Colonic mucosa (tissue), 4 donors: ENCODE measurements around the gene USP7. TPM values are rescaled to one million over a fixed set of nuclear protein-coding genes. Genes with fewer than 3 reads are reported as not detected.

Experiments used
- DNase-seq: peaks from one replicate; pipeline ENCODE4 v3.0.0-alpha.2; 2020
- H3K27ac ChIP-seq: fragments of 200-600 bp; one replicate; pipeline ENCODE4 v1.8.0; 2021
- H3K27me3 ChIP-seq: fragments of 200-600 bp; one replicate; pipeline ENCODE4 v1.8.0; 2021
- H3K36me3 ChIP-seq: fragments of 200-600 bp; one replicate; pipeline ENCODE4 v1.8.0; 2021
- H3K4me1 ChIP-seq: fragments of 200-600 bp; one replicate; pipeline ENCODE4 v1.8.0; 2021; ENCODE audit warnings: mild to moderate bottlenecking
- H3K4me3 ChIP-seq: fragments of 200-600 bp; one replicate; pipeline ENCODE4 v1.8.0; 2021
- H3K9ac ChIP-seq, 2 donors: one replicate each; pipeline ENCODE4 v1.7.0; 2013; ENCODE audit warnings: control low read depth in 2 of 2, low read depth in 2 of 2, low read length in 2 of 2
- H3K9me3 ChIP-seq: fragments of 200-600 bp; one replicate; pipeline ENCODE4 v1.8.0; 2021
- CTCF ChIP-seq: fragments of 200-600 bp; IDR thresholded peaks from one replicate; pipeline ENCODE4 v1.8.0; 2022; ENCODE audit warnings: antibody characterized with exemption, mild to moderate bottlenecking
- intact Hi-C: fragments of 100-400 bp; cut with DNase I; formaldehyde crosslinking; loops from one replicate; pipeline ENCODE4 v1.14.1; 2022
- total RNA-seq, 2 donors: library from RNA; stranded (reverse); fragmentation: NEBNext Ultra II Directional in 1 of 2; extraction: Animal tissue kit (Norgen Biotek cat#: 25700) in 1 of 2; gene quantifications; one replicate each; pipeline ENCODE4 v1.2.1, GENCODE V29; 2021
- donor health status: healthy.
- donor health status: DM: no; HTN: no; CAD: no.
- donor health status: DM: no; HTN: no; CAD: no.

Gene USP7
- total RNA-seq, 2 donors from 2014 or later = 147 to 176 TPM

- no peak for TF ChIP-seq CTCF
- Histone ChIP-seq H3K27me3 (no peaks in the 10 kb centered on the region), H3K4me1 (peaks cover 13% of the 10 kb centered on the region), H3K36me3 (no peaks in the 10 kb centered on the region), H3K27ac (no peak overlapping the region), H3K9ac (no peak overlapping the region), H3K9me3 (no peaks in the 10 kb centered on the region), H3K4me3 (no peak overlapping the region)
- intact Hi-C loops = no loop called here
- no peak for DNase-seq
Measured at GRCh38 chr16:8929086-8929748, 34.5 kb downstream of the USP7 start.

GRCh38 chr16:8928467-8928957, 35.2 kb downstream of the USP7 start:
- intact Hi-C loops = no loop called here
- no peak for TF ChIP-seq CTCF
- DNase-seq = no peak
- Histone ChIP-seq H3K4me1 (peaks cover 19% of the 10 kb centered on the region), H3K27me3 (no peaks in the 10 kb centered on the region), H3K9me3 (no peaks in the 10 kb centered on the region), H3K4me3 (no peak overlapping the region), H3K9ac (no peak overlapping the region), H3K27ac (no peak overlapping the region), H3K36me3 (no peaks in the 10 kb centered on the region)

- no peak overlapping the region for H3K4me3 ChIP-seq
- H3K4me1 ChIP-seq = peaks cover 20% of the 10 kb centered on the region
- no peaks in the 10 kb centered on the region for H3K36me3 ChIP-seq
- no peak for DNase-seq
- H3K9ac ChIP-seq = no peak overlapping the region
- H3K27me3 ChIP-seq = no peaks in the 10 kb centered on the region
- intact Hi-C loops = no loop called here
- H3K9me3 ChIP-seq = no peaks in the 10 kb centered on the region
- TF ChIP-seq CTCF = no peak
- H3K27ac ChIP-seq = no peak overlapping the region
Measured at GRCh38 chr16:8926827-8927226, 36.9 kb downstream of the USP7 start.

- no peak for DNase-seq
- Histone ChIP-seq H3K4me1 (peaks cover 20% of the 10 kb centered on the region), H3K27ac (no peak overlapping the region), H3K9ac (no peak overlapping the region), H3K4me3 (no peak overlapping the region), H3K36me3 (peaks cover 6% of the 10 kb centered on the region), H3K9me3 (no peaks in the 10 kb centered on the region), H3K27me3 (no peaks in the 10 kb centered on the region)
- intact Hi-C loops = no loop called here
- TF ChIP-seq CTCF = no peak
Measured at GRCh38 chr16:8925455-8925854, 38.3 kb downstream of the USP7 start.

GRCh38 chr16:8924214-8924613, 39.5 kb downstream of the USP7 start:
- TF ChIP-seq CTCF = no peak
- H3K9me3 ChIP-seq = no peaks in the 10 kb centered on the region
- H3K9ac ChIP-seq = peak overlapping the region in 1 of 2 donors; percentile 12
- intact Hi-C loops = loop anchor here (5.0 kb wide), 1 partner anchor 33 kb away; no protein-coding TSS in a partner anchor
- H3K27ac ChIP-seq = peak overlapping the region; percentile 22
- H3K4me1 ChIP-seq = peaks cover 20% of the 10 kb centered on the region
- DNase-seq = peak; percentile 81
- H3K36me3 ChIP-seq = peaks cover 14% of the 10 kb centered on the region
- no peaks in the 10 kb centered on the region for H3K27me3 ChIP-seq
- H3K4me3 ChIP-seq = no peak overlapping the region
